ENCODE measurements around the gene STK32A.

STK32A gene

DNA sequence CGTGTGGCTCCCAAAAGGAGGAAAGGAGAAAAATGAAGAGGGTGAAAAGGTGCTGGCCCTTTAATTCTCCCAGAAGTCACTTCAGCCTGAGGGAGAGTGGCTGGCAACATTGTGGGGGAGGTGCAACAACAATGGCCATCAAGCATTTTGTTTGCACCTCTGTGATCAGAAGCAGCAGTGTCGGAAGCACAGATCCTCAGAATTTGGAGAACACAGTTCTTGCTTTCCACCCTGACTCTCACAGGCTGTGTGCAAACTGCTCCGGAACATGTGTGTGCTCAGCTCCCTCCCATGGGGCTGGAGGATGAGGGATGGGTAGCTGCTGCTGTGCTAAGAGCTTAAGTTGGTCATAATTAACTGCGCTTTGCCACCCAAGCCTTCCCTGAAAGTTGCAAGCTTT lies 147.9 kb downstream of the STK32A start:
- H2AFZ ChIP-seq (ENCODE audit: low read depth, low read length): no peak overlapping the region
- ATAC-seq (ENCODE audit: insufficient read depth, low read depth) (no peak), DNase-seq (no peak)
- H3K79me2 ChIP-seq (ENCODE audit: insufficient read depth, low read length): no peaks in the 10 kb centered on the region
- H3K4me2 ChIP-seq (ENCODE audit: insufficient read depth, low read length): no peak overlapping the region
- H3K27ac ChIP-seq (ENCODE audit: low read length): no peak overlapping the region
- no peak overlapping the region for H3K4me3 ChIP-seq (ENCODE audit: low read depth in 1 of 2, low read length in 2 of 2)
- no peaks in the 10 kb centered on the region for H3K9me3 ChIP-seq (ENCODE audit: insufficient read depth, low read length, severe bottlenecking)
- H4K20me1 ChIP-seq (ENCODE audit: insufficient read depth, low read length): no peaks in the 10 kb centered on the region
- no peak for TF ChIP-seq EZH2 (IDR thresholded peaks at IDR 0.05; ENCODE audit: borderline replicate concordance, low read depth, low read length, severe bottlenecking)
- TF ChIP-seq, protein P1, sequence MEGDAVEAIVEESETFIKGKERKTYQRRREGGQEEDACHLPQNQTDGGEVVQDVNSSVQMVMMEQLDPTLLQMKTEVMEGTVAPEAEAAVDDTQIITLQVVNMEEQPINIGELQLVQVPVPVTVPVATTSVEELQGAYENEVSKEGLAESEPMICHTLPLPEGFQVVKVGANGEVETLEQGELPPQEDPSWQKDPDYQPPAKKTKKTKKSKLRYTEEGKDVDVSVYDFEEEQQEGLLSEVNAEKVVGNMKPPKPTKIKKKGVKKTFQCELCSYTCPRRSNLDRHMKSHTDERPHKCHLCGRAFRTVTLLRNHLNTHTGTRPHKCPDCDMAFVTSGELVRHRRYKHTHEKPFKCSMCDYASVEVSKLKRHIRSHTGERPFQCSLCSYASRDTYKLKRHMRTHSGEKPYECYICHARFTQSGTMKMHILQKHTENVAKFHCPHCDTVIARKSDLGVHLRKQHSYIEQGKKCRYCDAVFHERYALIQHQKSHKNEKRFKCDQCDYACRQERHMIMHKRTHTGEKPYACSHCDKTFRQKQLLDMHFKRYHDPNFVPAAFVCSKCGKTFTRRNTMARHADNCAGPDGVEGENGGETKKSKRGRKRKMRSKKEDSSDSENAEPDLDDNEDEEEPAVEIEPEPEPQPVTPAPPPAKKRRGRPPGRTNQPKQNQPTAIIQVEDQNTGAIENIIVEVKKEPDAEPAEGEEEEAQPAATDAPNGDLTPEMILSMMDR (IDR thresholded peaks at IDR 0.05; ENCODE audit: borderline replicate concordance, extremely low read depth, low read length, poor library complexity, severe bottlenecking): no peak
- H3K27me3 ChIP-seq (ENCODE audit: insufficient read depth, low read length, poor library complexity): no peaks in the 10 kb centered on the region
- no peak overlapping the region for H3K9ac ChIP-seq (ENCODE audit: low read depth, low read length)
- H3K36me3 ChIP-seq (ENCODE audit: insufficient read depth, low read length): no peaks in the 10 kb centered on the region
- H3K4me1 ChIP-seq (ENCODE audit: insufficient read depth, low read length): no peaks in the 10 kb centered on the region

DNA sequence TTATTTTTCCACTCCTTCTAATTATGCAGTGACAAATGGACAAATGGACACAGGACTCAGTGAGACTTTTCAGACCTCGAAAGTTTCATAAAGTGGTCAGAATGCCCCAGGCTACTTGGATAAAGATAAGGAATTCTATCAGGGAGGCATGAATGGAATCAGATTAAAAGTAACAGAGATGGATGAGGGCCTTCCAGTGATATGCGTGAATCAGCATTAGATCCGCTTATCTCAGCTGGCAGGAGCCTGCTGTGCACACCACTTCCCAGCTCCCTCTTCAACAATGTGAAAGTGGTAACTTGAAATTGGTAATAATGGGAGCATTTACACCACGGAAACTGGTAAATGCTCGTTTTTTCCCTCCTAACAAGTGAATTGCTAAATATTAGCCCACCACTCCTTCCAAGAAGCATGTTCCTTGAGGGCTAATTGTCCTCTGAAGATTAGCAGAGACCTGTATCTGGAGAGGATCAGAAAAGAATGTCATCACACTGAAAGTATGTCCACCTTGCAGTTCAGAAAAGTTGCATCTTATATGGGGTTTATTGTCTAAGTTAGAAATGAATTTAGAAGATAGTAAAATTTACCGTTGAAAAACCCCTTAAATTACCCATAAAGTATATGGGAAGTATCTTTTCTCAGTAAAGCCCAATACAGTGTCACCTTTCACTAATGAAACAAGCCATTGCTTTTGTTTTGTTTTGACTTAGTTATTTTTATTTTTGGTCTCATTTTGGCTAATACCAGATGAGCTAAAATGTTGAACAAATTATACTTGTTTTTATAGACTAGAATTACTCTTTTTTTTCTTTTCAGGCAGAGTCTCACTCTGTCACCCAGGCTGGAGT lies 149.7 kb downstream of the STK32A start:
- Histone ChIP-seq H3K9me3 (ENCODE audit: insufficient read depth, low read length, severe bottlenecking) (no peaks in the 10 kb centered on the region), H3K4me2 (ENCODE audit: insufficient read depth, low read length) (no peak overlapping the region), H3K9ac (ENCODE audit: low read depth, low read length) (no peak overlapping the region), H3K4me1 (ENCODE audit: insufficient read depth, low read length) (no peaks in the 10 kb centered on the region), H3K4me3 (ENCODE audit: low read depth in 1 of 2, low read length in 2 of 2) (no peak overlapping the region), H4K20me1 (ENCODE audit: insufficient read depth, low read length) (no peaks in the 10 kb centered on the region), H3K27me3 (ENCODE audit: insufficient read depth, low read length, poor library complexity) (no peaks in the 10 kb centered on the region), H3K27ac (ENCODE audit: low read length) (no peak overlapping the region), H3K36me3 (ENCODE audit: insufficient read depth, low read length) (no peaks in the 10 kb centered on the region), H3K79me2 (ENCODE audit: insufficient read depth, low read length) (no peaks in the 10 kb centered on the region), H2AFZ (ENCODE audit: low read depth, low read length) (no peak overlapping the region)
- no peak for TF ChIP-seq EZH2 (IDR thresholded peaks at IDR 0.05; ENCODE audit: borderline replicate concordance, low read depth, low read length, severe bottlenecking)
- TF ChIP-seq, protein P1 (IDR thresholded peaks at IDR 0.05; ENCODE audit: borderline replicate concordance, extremely low read depth, low read length, poor library complexity, severe bottlenecking): no peak
- DNase-seq (no peak), ATAC-seq (ENCODE audit: insufficient read depth, low read depth) (no peak)

DNA sequence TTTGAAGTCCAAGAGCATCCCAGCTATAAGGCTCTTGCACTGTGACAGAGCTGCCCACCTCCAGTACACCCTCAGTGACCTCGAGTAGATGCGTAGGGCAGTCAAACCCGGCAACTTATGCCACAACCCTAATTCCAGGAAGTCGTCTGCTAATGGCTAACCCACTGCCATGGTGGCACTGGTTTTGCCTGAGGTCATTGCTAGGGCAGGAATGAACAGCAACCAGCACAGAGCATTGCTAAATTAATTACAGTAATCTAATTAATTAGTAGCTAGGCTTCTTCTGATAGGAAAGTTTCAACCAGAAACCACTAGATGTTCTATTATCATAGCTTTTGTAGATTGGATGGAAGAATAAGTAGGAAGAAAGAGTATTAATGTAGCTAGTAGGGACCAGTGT lies 152.3 kb downstream of the STK32A start:
- no peaks in the 10 kb centered on the region for H3K4me1 ChIP-seq (ENCODE audit: insufficient read depth, low read length)

More for the DNA sequence above, 152.3 kb downstream of the STK32A start:
- DNase-seq (no peak), ATAC-seq (ENCODE audit: insufficient read depth, low read depth) (no peak)
- H4K20me1 ChIP-seq (ENCODE audit: insufficient read depth, low read length): no peaks in the 10 kb centered on the region
- no peak overlapping the region for H2AFZ ChIP-seq (ENCODE audit: low read depth, low read length)
- H3K4me3 ChIP-seq (ENCODE audit: low read depth in 1 of 2, low read length in 2 of 2): no peak overlapping the region
- TF ChIP-seq, protein P1 (IDR thresholded peaks at IDR 0.05; ENCODE audit: borderline replicate concordance, extremely low read depth, low read length, poor library complexity, severe bottlenecking): no peak
- no peak for TF ChIP-seq EZH2 (IDR thresholded peaks at IDR 0.05; ENCODE audit: borderline replicate concordance, low read depth, low read length, severe bottlenecking)
- no peaks in the 10 kb centered on the region for H3K36me3 ChIP-seq (ENCODE audit: insufficient read depth, low read length)
- no peaks in the 10 kb centered on the region for H3K27me3 ChIP-seq (ENCODE audit: insufficient read depth, low read length, poor library complexity)
- no peaks in the 10 kb centered on the region for H3K79me2 ChIP-seq (ENCODE audit: insufficient read depth, low read length)
- H3K9me3 ChIP-seq (ENCODE audit: insufficient read depth, low read length, severe bottlenecking): no peaks in the 10 kb centered on the region
- H3K4me2 ChIP-seq (ENCODE audit: insufficient read depth, low read length): no peak overlapping the region
- H3K27ac ChIP-seq (ENCODE audit: low read length): no peak overlapping the region
- no peak overlapping the region for H3K9ac ChIP-seq (ENCODE audit: low read depth, low read length)

Data from DND-41 (cell line).